Adrenal gland (tissue), 5 donors: ENCODE measurements around the gene DNAJC11.

Experiments
- POLR2A ChIP-seq, 2 donors: fragments of 450-650 bp; IDR thresholded peaks; one replicate each; pipeline ENCODE4 v1.6.1; 2017; ENCODE audit warnings: antibody characterized with exemption in 2 of 2, mild to moderate bottlenecking in 2 of 2, moderate library complexity in 1 of 2
- TF ChIP-seq, protein P1 (sequence below), 6 experiments: fragments of 450-650 bp in 4 of 6; fragments of 200-600 bp in 2 of 6; sonication (generic) in 1 of 6; IDR thresholded peaks; 1 replicate in 5 of 6; 2 replicates in 1 of 6; pipeline versions ENCODE4 v1.5.1 to v1.8.0; 2016 to 2021; ENCODE audit warnings: antibody characterized with exemption in 6 of 6, mild to moderate bottlenecking in 2 of 6, moderate library complexity in 1 of 6
- donor health status: DM: no; HTN: no; CAD: no.

DNA sequence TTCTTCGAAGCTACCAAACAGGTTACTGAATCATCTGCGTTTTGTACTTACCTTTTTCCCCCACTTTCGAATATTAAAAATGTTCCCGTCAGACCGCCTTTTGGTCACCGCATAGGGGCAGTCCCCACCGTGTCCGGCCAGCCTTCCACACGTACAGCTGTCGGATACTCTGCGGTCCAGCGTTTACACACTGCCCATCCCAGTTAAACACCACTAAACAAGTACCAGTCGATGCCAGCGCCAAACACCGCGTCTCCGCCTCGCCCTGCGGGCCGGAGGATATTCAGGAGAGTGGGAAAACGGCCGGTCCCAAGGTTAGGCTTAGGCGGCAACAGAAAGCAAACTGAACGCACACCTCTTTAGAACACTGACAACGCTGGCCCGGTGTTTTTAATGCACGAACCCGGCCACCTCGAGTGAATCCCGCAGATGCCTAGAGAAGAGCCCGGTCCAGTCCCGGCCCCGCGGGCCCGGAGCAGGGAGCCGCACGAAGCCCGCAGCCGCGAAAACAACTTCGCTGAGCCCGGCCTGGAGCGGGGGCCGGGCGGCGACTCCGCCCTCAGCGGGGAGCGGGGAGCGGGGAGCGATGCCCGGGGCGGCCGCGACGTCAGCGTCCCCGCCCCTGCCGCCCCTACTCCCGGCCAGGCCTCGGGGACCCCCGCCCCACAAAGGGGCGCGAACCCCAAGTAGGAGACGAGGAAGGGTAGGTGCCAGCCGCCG is 88.8 kb downstream of the DNAJC11 start:
- TF ChIP-seq, protein P1, sequence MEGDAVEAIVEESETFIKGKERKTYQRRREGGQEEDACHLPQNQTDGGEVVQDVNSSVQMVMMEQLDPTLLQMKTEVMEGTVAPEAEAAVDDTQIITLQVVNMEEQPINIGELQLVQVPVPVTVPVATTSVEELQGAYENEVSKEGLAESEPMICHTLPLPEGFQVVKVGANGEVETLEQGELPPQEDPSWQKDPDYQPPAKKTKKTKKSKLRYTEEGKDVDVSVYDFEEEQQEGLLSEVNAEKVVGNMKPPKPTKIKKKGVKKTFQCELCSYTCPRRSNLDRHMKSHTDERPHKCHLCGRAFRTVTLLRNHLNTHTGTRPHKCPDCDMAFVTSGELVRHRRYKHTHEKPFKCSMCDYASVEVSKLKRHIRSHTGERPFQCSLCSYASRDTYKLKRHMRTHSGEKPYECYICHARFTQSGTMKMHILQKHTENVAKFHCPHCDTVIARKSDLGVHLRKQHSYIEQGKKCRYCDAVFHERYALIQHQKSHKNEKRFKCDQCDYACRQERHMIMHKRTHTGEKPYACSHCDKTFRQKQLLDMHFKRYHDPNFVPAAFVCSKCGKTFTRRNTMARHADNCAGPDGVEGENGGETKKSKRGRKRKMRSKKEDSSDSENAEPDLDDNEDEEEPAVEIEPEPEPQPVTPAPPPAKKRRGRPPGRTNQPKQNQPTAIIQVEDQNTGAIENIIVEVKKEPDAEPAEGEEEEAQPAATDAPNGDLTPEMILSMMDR (IDR thresholded peaks at IDR 0.05) = peak in 1 of 6 experiments; percentile 7
- peak in 1 of 2 donors; percentile 34 for TF ChIP-seq POLR2A (IDR thresholded peaks at IDR 0.05)
